Measurements from ENCODE around the gene FIS1.
A peak's percentile ranks its signal among the peaks of the same experiment; 100 is the strongest.

The FIS1 gene

GRCh38 chr7:101233907-101234547, 10.9 kb downstream of the FIS1 start:
- DNase-seq (ENCODE audit: low read depth): no peak

- DNase-seq (ENCODE audit: low read depth): no peak
Observed at GRCh38 chr7:101232141-101232850, 12.6 kb downstream of the FIS1 start.

- DNase-seq (ENCODE audit: low read depth): no peak
Observed at GRCh38 chr7:101231644-101232043, 13.2 kb downstream of the FIS1 start.

GRCh38 chr7:101226721-101227120, 18.2 kb downstream of the FIS1 start:
- no peak for DNase-seq (ENCODE audit: low read depth)

GRCh38 chr7:101225650-101226049, 19.2 kb downstream of the FIS1 start:
- DNase-seq (ENCODE audit: low read depth): no peak

GRCh38 chr7:101223528-101223927, 21.4 kb downstream of the FIS1 start:
- no peak for DNase-seq (ENCODE audit: low read depth)

- DNase-seq (ENCODE audit: low read depth): no peak
Observed at GRCh38 chr7:101222275-101222830, 22.5 kb downstream of the FIS1 start.

- DNase-seq (ENCODE audit: low read depth): no peak
Observed at GRCh38 chr7:101220295-101220694, 24.6 kb downstream of the FIS1 start.

GRCh38 chr7:101218236-101219125, 26.4 kb downstream of the FIS1 start:
- DNase-seq (ENCODE audit: low read depth): no peak

- DNase-seq (ENCODE audit: low read depth): peak; percentile 86
Observed at GRCh38 chr7:101217388-101218235, 27.3 kb downstream of the FIS1 start, which contains the start of the genes PLOD3 and ZNHIT1. Gene PLOD3 (minus strand): TSS chr7:101217581. CDS start chr7:101217274, 307 bp downstream. Gene ZNHIT1 (plus strand): TSS chr7:101218165. CDS start chr7:101218196, 31 bp downstream.

- DNase-seq (ENCODE audit: low read depth): no peak
Observed at GRCh38 chr7:101216860-101217387, 28.0 kb downstream of the FIS1 start.

GRCh38 chr7:101216001-101216859, 28.7 kb downstream of the FIS1 start:
- DNase-seq (ENCODE audit: low read depth): no peak

GRCh38 chr7:101212014-101212413, 32.9 kb downstream of the FIS1 start:
- DNase-seq (ENCODE audit: low read depth): no peak

GRCh38 chr7:101211501-101211900, 33.4 kb downstream of the FIS1 start:
- DNase-seq (ENCODE audit: low read depth): no peak

- DNase-seq (ENCODE audit: low read depth): no peak
Observed at GRCh38 chr7:101210143-101210542, 34.7 kb downstream of the FIS1 start.

- no peak for DNase-seq (ENCODE audit: low read depth)
Observed at GRCh38 chr7:101208794-101209193, 36.1 kb downstream of the FIS1 start.

- DNase-seq (ENCODE audit: low read depth): no peak
Observed at GRCh38 chr7:101207459-101207858, 37.4 kb downstream of the FIS1 start.

GRCh38 chr7:101206665-101207042, 38.2 kb downstream of the FIS1 start:
- DNase-seq (ENCODE audit: low read depth): no peak

- DNase-seq (ENCODE audit: low read depth): no peak
Observed at GRCh38 chr7:101205901-101206664, 38.8 kb downstream of the FIS1 start.

All from GM04503 (cell line).